IPS-20b (cell line): ENCODE measurements around the gene CTAGE1.
"Not testable (repeated sequence)": the region's sequence is repeated elsewhere in the genome, so short reads cannot be mapped to it uniquely, and the experiment has no call there.

Experiments
- H3K27ac ChIP-seq: one replicate; pipeline ENCODE4 v1.5.1; 2013; ENCODE audit warnings: low read length
- H3K27me3 ChIP-seq: 2 replicates; pipeline ENCODE4 v1.6.1; 2013; ENCODE audit warnings: mild to moderate bottlenecking, low read length, inconsistent platforms; ENCODE audit not compliant: insufficient read depth
- H3K36me3 ChIP-seq: 2 replicates; pipeline ENCODE4 v1.6.1; 2013; ENCODE audit warnings: low read depth, mild to moderate bottlenecking, inconsistent platforms, low read length, moderate library complexity; ENCODE audit not compliant: insufficient read depth
- H3K4me1 ChIP-seq: 2 replicates; pipeline ENCODE4 v1.6.1; 2013; ENCODE audit warnings: mild to moderate bottlenecking, control low read depth, inconsistent platforms, low read length, moderate library complexity; ENCODE audit not compliant: insufficient read depth
- H3K4me3 ChIP-seq: 2 replicates; pipeline ENCODE4 v1.5.1; 2013; ENCODE audit warnings: mild to moderate bottlenecking, low read length, inconsistent platforms
- H3K9ac ChIP-seq: 2 replicates; pipeline ENCODE4 v1.6.1; 2013; ENCODE audit warnings: low read depth, mild to moderate bottlenecking, inconsistent platforms, low read length, moderate library complexity
- H3K9me3 ChIP-seq: 2 replicates; pipeline ENCODE4 v1.6.1; 2013; ENCODE audit warnings: mild to moderate bottlenecking, low read depth, low read length, inconsistent platforms; ENCODE audit not compliant: insufficient read depth

Gene CTAGE1

GRCh38 chr18:22410126-22410525 lies 7.6 kb downstream of the CTAGE1 start:
- Histone ChIP-seq H3K9ac (no peak overlapping the region), H3K4me1 (no peaks in the 10 kb centered on the region), H3K4me3 (no peak overlapping the region), H3K36me3 (no peaks in the 10 kb centered on the region), H3K27ac (no peak overlapping the region), H3K9me3 (peaks cover 1% of the 10 kb centered on the region; the same call in 1 of the 2 replicates), H3K27me3 (no peaks in the 10 kb centered on the region)

DNA sequence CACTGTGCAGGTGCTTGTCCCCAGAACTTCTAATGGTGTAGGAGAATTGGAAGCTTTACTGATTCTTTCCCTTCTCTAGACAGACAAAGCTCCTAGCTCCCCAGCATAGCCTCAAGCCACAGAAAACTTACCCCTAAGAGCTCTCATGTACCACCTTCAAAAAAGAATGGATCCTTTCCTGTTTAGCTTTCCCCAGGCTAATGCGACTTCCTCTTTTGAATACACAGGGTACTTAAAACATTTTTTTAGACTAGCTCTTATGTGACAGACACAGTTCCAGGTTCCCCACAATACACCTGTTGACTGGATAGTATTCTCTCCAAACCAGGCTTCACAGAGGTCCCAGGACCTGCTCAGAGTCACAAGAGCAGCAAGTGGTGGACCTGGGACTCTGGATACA lies 8.3 kb downstream of the CTAGE1 start:
- Histone ChIP-seq H3K4me3 (no peak overlapping the region), H3K27ac (no peak overlapping the region), H3K9me3 (peaks cover 5% of the 10 kb centered on the region; the same call in 1 of the 2 replicates), H3K27me3 (no peaks in the 10 kb centered on the region), H3K36me3 (no peaks in the 10 kb centered on the region), H3K4me1 (no peaks in the 10 kb centered on the region), H3K9ac (no peak overlapping the region)

DNA sequence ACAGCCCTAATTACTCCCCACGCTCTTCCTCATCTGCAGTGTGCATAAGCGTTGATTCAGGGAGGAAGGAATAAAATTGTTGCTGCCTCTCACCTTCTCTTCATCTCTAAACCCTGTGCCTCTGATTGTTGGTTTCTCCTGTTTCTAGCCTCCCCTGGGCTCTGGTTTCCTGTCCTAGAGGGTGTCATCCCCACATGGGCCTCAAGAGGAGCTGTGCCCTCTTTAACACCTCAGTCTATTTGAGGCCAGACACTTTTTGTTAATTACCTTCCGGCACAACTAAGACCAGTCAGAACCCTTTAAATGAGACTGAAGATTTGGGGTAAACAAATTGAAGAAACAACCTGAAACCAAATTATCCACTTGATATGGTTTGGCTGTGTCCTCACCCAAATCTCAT lies 9.7 kb downstream of the CTAGE1 start:
- H3K27me3 ChIP-seq, result no peaks in the 10 kb centered on the region
- no peak overlapping the region for H3K4me3 ChIP-seq
- no peaks in the 10 kb centered on the region for H3K36me3 ChIP-seq
- peaks cover 3% of the 10 kb centered on the region; the same call in 1 of the 2 replicates for H3K4me1 ChIP-seq
- no peak overlapping the region for H3K27ac ChIP-seq
- H3K9ac ChIP-seq, result no peak overlapping the region
- peaks cover 5% of the 10 kb centered on the region; the same call in 1 of the 2 replicates for H3K9me3 ChIP-seq

- H3K9ac ChIP-seq, result no peak overlapping the region
- no peak overlapping the region for H3K27ac ChIP-seq
- H3K4me1 ChIP-seq, result peaks cover 13% of the 10 kb centered on the region; the same call in 1 of the 2 replicates
- H3K36me3 ChIP-seq, result no peaks in the 10 kb centered on the region
- no peaks in the 10 kb centered on the region for H3K27me3 ChIP-seq
- peaks cover 5% of the 10 kb centered on the region; the same call in 1 of the 2 replicates for H3K9me3 ChIP-seq
- no peak overlapping the region for H3K4me3 ChIP-seq
Measured at GRCh38 chr18:22405142-22405541, 12.6 kb downstream of the CTAGE1 start.

DNA sequence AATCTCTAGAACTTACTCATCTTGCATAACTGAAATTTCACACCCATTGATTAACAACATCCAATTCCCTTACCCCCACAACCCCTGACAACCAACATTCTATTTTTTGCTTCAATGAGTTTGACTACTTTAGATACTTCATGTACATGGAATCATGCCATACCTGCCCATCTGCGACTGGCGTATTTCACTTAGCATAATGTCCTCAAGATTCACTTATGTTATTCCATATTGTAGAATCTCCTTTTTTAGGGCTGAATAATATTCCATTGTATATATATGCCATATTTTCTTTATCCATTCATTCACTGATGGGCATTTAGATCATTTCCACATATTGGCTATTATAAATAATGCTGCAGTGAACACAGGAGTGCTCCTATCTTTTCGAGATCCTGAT lies 13.8 kb downstream of the CTAGE1 start:
- H3K9ac ChIP-seq, result no peak overlapping the region
- H3K9me3 ChIP-seq, result peaks cover 5% of the 10 kb centered on the region; the same call in 1 of the 2 replicates
- H3K27ac ChIP-seq, result no peak overlapping the region
- no peak overlapping the region for H3K4me3 ChIP-seq
- peaks cover 13% of the 10 kb centered on the region; the same call in 1 of the 2 replicates for H3K4me1 ChIP-seq
- H3K27me3 ChIP-seq, result no peaks in the 10 kb centered on the region
- no peaks in the 10 kb centered on the region for H3K36me3 ChIP-seq

DNA sequence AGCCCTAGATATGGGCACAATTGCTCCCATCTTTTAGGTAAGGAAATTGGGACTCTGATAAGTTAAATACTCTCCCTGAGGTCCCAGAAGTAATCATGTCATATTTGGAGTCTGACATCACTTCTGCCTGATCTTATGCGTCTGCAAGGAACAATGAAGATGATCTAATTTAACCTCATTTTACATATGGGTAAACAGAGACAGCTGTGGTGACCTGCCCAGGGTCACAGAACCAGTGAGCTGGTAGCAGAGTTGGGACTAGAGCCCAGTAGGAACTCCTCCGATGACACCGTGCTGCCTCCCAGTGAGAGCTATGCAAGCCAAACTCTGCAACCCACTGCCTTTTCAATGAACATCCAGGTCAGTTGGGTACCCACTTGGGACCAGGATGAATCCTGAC lies 17.8 kb downstream of the CTAGE1 start:
- Histone ChIP-seq H3K4me1 (peaks cover 13% of the 10 kb centered on the region; the same call in 1 of the 2 replicates), H3K4me3 (no peak overlapping the region), H3K9me3 (peaks cover 1% of the 10 kb centered on the region; the same call in 1 of the 2 replicates), H3K27ac (no peak overlapping the region), H3K27me3 (no peaks in the 10 kb centered on the region), H3K9ac (no peak overlapping the region), H3K36me3 (no peaks in the 10 kb centered on the region)

- no peaks in the 10 kb centered on the region for H3K36me3 ChIP-seq
- no peak overlapping the region for H3K4me3 ChIP-seq
- H3K4me1 ChIP-seq, result peaks cover 13% of the 10 kb centered on the region; the same call in 1 of the 2 replicates
- no peaks in the 10 kb centered on the region for H3K9me3 ChIP-seq
- H3K9ac ChIP-seq, result no peak overlapping the region
- H3K27ac ChIP-seq, result no peak overlapping the region
- H3K27me3 ChIP-seq, result no peaks in the 10 kb centered on the region
Measured at GRCh38 chr18:22398464-22398863, 19.3 kb downstream of the CTAGE1 start.

- H3K4me3 ChIP-seq, result no peak overlapping the region
- no peak overlapping the region for H3K9ac ChIP-seq
- no peaks in the 10 kb centered on the region for H3K36me3 ChIP-seq
- no peaks in the 10 kb centered on the region for H3K27me3 ChIP-seq
- H3K4me1 ChIP-seq, result no peaks in the 10 kb centered on the region
- H3K9me3 ChIP-seq, result no peaks in the 10 kb centered on the region
- H3K27ac ChIP-seq, result no peak overlapping the region
Measured at GRCh38 chr18:22394428-22394827, 23.3 kb downstream of the CTAGE1 start.

GRCh38 chr18:22393164-22393563 lies 24.6 kb downstream of the CTAGE1 start:
- not testable (repeated sequence) for H3K36me3 ChIP-seq, H3K9ac ChIP-seq, H3K4me1 ChIP-seq, H3K9me3 ChIP-seq, H3K27ac ChIP-seq, H3K27me3 ChIP-seq, H3K4me3 ChIP-seq

- Histone ChIP-seq H3K4me3 (no peak overlapping the region), H3K9me3 (no peaks in the 10 kb centered on the region), H3K27me3 (no peaks in the 10 kb centered on the region), H3K36me3 (no peaks in the 10 kb centered on the region), H3K27ac (no peak overlapping the region), H3K9ac (no peak overlapping the region), H3K4me1 (no peaks in the 10 kb centered on the region)
Measured at GRCh38 chr18:22391407-22392345, 26.0 kb downstream of the CTAGE1 start.

- H3K4me3 ChIP-seq, result no peak overlapping the region
- no peaks in the 10 kb centered on the region for H3K4me1 ChIP-seq
- no peak overlapping the region for H3K9ac ChIP-seq
- H3K36me3 ChIP-seq, result no peaks in the 10 kb centered on the region
- H3K27ac ChIP-seq, result no peak overlapping the region
- no peaks in the 10 kb centered on the region for H3K9me3 ChIP-seq
- H3K27me3 ChIP-seq, result no peaks in the 10 kb centered on the region
Measured at GRCh38 chr18:22387787-22388186, 29.9 kb downstream of the CTAGE1 start.

DNA sequence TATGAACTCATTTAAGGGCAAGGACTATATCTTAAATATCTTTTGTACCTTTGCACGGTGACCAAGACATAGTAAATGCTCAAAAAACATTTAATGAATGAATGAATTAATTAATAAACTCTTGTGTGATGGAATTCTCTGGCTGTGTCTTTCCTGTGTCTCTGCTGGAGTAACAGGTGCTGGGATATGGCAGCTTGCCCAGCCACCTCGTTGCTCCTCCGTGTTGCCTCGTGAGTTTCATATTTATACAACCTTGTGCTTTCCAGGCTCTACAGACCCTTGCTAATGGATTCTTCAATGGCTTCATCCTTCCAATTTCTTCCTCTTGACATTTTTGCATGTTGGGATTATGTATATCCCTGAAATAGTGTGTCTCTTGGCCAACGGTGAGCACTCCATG lies 30.4 kb downstream of the CTAGE1 start:
- Histone ChIP-seq H3K36me3 (no peaks in the 10 kb centered on the region), H3K9me3 (no peaks in the 10 kb centered on the region), H3K9ac (no peak overlapping the region), H3K27ac (no peak overlapping the region), H3K4me1 (no peaks in the 10 kb centered on the region), H3K4me3 (no peak overlapping the region), H3K27me3 (no peaks in the 10 kb centered on the region)
